ENCODE results near the gene ELP2.
"Not testable (repeated sequence)": the region's sequence is repeated elsewhere in the genome, so short reads cannot be mapped to it uniquely, and the experiment has no call there.

The ELP2 gene

GRCh38 chr18:36129300-36130038 is at the start of gene ELP2, which contains the start of gene SLC39A6:
Gene ELP2 (plus strand): TSS chr18:36129899. CDS start chr18:36129934, 35 bp downstream.
Gene SLC39A6 (minus strand): TSS chr18:36129340. CDS start chr18:36127007, 2,333 bp downstream.
- Histone ChIP-seq H3K9ac (ENCODE audit: low read length in 5 of 5) (peak within 1 kb of the TSS; percentile 92 to 98 (median 97)), H3K9me3 (ENCODE audit: control insufficient read depth in 5 of 5, low read length in 5 of 5) (no peaks in the 10 kb centered on the region), H3K4me1 (ENCODE audit: control insufficient read depth in 5 of 5, insufficient read depth in 5 of 5, low read length in 5 of 5) (peaks cover 12 to 46% (median 38%) of the 10 kb centered on the region in 5 donors), H3K27me3 (ENCODE audit: control insufficient read depth in 5 of 5, insufficient read depth in 4 of 5, low read length in 5 of 5) (no peaks in the 10 kb centered on the region), H3K36me3 (ENCODE audit: control insufficient read depth in 5 of 5, insufficient read depth in 5 of 5, low read length in 5 of 5) (peaks cover 2 to 19% (median 8%) of the 10 kb centered on the region in 5 donors), H3K4me3 (ENCODE audit: low read depth in 1 of 5, low read length in 5 of 5) (peak within 1 kb of the TSS; percentile 90 to 99 (median 98)), H3K27ac (ENCODE audit: low read depth, low read length) (peak within 1 kb of the TSS; percentile 97)

GRCh38 chr18:36081118-36081517 is 48.6 kb upstream of the ELP2 start:
- H3K27ac ChIP-seq (ENCODE audit: low read depth, low read length); H3K4me3 ChIP-seq (ENCODE audit: low read depth in 1 of 5, low read length in 5 of 5); H3K27me3 ChIP-seq (ENCODE audit: control insufficient read depth in 5 of 5, insufficient read depth in 4 of 5, low read length in 5 of 5); H3K36me3 ChIP-seq (ENCODE audit: control insufficient read depth in 5 of 5, insufficient read depth in 5 of 5, low read length in 5 of 5); H3K9ac ChIP-seq (ENCODE audit: low read length in 5 of 5): not testable (repeated sequence)
- H3K9me3 ChIP-seq (ENCODE audit: control insufficient read depth in 5 of 5, low read length in 5 of 5), result peaks cover 0 to 12% (median 4%) of the 10 kb centered on the region in 5 donors
- peaks cover 0 to 15% (median 11%) of the 10 kb centered on the region in 5 donors for H3K4me1 ChIP-seq (ENCODE audit: control insufficient read depth in 5 of 5, insufficient read depth in 5 of 5, low read length in 5 of 5)

GRCh38 chr18:36083729-36084128 is 46.0 kb upstream of the ELP2 start:
- no peak overlapping the region for H3K27ac ChIP-seq (ENCODE audit: low read depth, low read length)
- no peak overlapping the region for H3K9ac ChIP-seq (ENCODE audit: low read length in 5 of 5)
- H3K4me3 ChIP-seq (ENCODE audit: low read depth in 1 of 5, low read length in 5 of 5), result no peak overlapping the region
- no peaks in the 10 kb centered on the region for H3K36me3 ChIP-seq (ENCODE audit: control insufficient read depth in 5 of 5, insufficient read depth in 5 of 5, low read length in 5 of 5)
- H3K4me1 ChIP-seq (ENCODE audit: control insufficient read depth in 5 of 5, insufficient read depth in 5 of 5, low read length in 5 of 5), result peaks cover 0 to 15% (median 12%) of the 10 kb centered on the region in 5 donors
- H3K9me3 ChIP-seq (ENCODE audit: control insufficient read depth in 5 of 5, low read length in 5 of 5), result peaks cover 0 to 12% (median 4%) of the 10 kb centered on the region in 5 donors
- H3K27me3 ChIP-seq (ENCODE audit: control insufficient read depth in 5 of 5, insufficient read depth in 4 of 5, low read length in 5 of 5), result no peaks in the 10 kb centered on the region

GRCh38 chr18:36085195-36085594 is 44.5 kb upstream of the ELP2 start:
- Histone ChIP-seq H3K9ac (ENCODE audit: low read length in 5 of 5) (no peak overlapping the region), H3K4me3 (ENCODE audit: low read depth in 1 of 5, low read length in 5 of 5) (no peak overlapping the region), H3K27me3 (ENCODE audit: control insufficient read depth in 5 of 5, insufficient read depth in 4 of 5, low read length in 5 of 5) (no peaks in the 10 kb centered on the region), H3K4me1 (ENCODE audit: control insufficient read depth in 5 of 5, insufficient read depth in 5 of 5, low read length in 5 of 5) (peaks cover 0 to 6% (median 3%) of the 10 kb centered on the region in 5 donors), H3K27ac (ENCODE audit: low read depth, low read length) (no peak overlapping the region), H3K36me3 (ENCODE audit: control insufficient read depth in 5 of 5, insufficient read depth in 5 of 5, low read length in 5 of 5) (no peaks in the 10 kb centered on the region), H3K9me3 (ENCODE audit: control insufficient read depth in 5 of 5, low read length in 5 of 5) (peaks cover 0 to 9% (median under 1%) of the 10 kb centered on the region in 5 donors)

- no peak overlapping the region for H3K4me3 ChIP-seq (ENCODE audit: low read depth in 1 of 5, low read length in 5 of 5)
- no peak overlapping the region for H3K27ac ChIP-seq (ENCODE audit: low read depth, low read length)
Observed at GRCh38 chr18:36086186-36086585, 43.5 kb upstream of the ELP2 start.

GRCh38 chr18:36088256-36088655 is 41.4 kb upstream of the ELP2 start:
- Histone ChIP-seq H3K9ac (ENCODE audit: low read length in 5 of 5) (no peak overlapping the region), H3K4me1 (ENCODE audit: control insufficient read depth in 5 of 5, insufficient read depth in 5 of 5, low read length in 5 of 5) (peaks cover 0 to 6% (median 3%) of the 10 kb centered on the region in 5 donors), H3K36me3 (ENCODE audit: control insufficient read depth in 5 of 5, insufficient read depth in 5 of 5, low read length in 5 of 5) (no peaks in the 10 kb centered on the region)

More at GRCh38 chr18:36086186-36086585, 43.5 kb upstream of the ELP2 start:
- no peaks in the 10 kb centered on the region for H3K36me3 ChIP-seq (ENCODE audit: control insufficient read depth in 5 of 5, insufficient read depth in 5 of 5, low read length in 5 of 5)
- H3K4me1 ChIP-seq (ENCODE audit: control insufficient read depth in 5 of 5, insufficient read depth in 5 of 5, low read length in 5 of 5), result peaks cover 0 to 6% (median 3%) of the 10 kb centered on the region in 5 donors
- H3K9ac ChIP-seq (ENCODE audit: low read length in 5 of 5), result no peak overlapping the region
- peaks cover 0 to 5% (median 0%) of the 10 kb centered on the region in 5 donors for H3K9me3 ChIP-seq (ENCODE audit: control insufficient read depth in 5 of 5, low read length in 5 of 5)
- H3K27me3 ChIP-seq (ENCODE audit: control insufficient read depth in 5 of 5, insufficient read depth in 4 of 5, low read length in 5 of 5), result no peaks in the 10 kb centered on the region

GRCh38 chr18:36089001-36089400 is 40.7 kb upstream of the ELP2 start:
- no peaks in the 10 kb centered on the region for H3K36me3 ChIP-seq (ENCODE audit: control insufficient read depth in 5 of 5, insufficient read depth in 5 of 5, low read length in 5 of 5)
- no peak overlapping the region for H3K4me3 ChIP-seq (ENCODE audit: low read depth in 1 of 5, low read length in 5 of 5)
- H3K27me3 ChIP-seq (ENCODE audit: control insufficient read depth in 5 of 5, insufficient read depth in 4 of 5, low read length in 5 of 5), result no peaks in the 10 kb centered on the region
- H3K9ac ChIP-seq (ENCODE audit: low read length in 5 of 5), result no peak overlapping the region
- H3K9me3 ChIP-seq (ENCODE audit: control insufficient read depth in 5 of 5, low read length in 5 of 5), result no peaks in the 10 kb centered on the region
- H3K27ac ChIP-seq (ENCODE audit: low read depth, low read length), result no peak overlapping the region
- peaks cover 0 to 6% (median 3%) of the 10 kb centered on the region in 5 donors for H3K4me1 ChIP-seq (ENCODE audit: control insufficient read depth in 5 of 5, insufficient read depth in 5 of 5, low read length in 5 of 5)

More at GRCh38 chr18:36088256-36088655, 41.4 kb upstream of the ELP2 start:
- Histone ChIP-seq H3K9me3 (ENCODE audit: control insufficient read depth in 5 of 5, low read length in 5 of 5) (no peaks in the 10 kb centered on the region), H3K4me3 (ENCODE audit: low read depth in 1 of 5, low read length in 5 of 5) (no peak overlapping the region), H3K27ac (ENCODE audit: low read depth, low read length) (no peak overlapping the region), H3K27me3 (ENCODE audit: control insufficient read depth in 5 of 5, insufficient read depth in 4 of 5, low read length in 5 of 5) (no peaks in the 10 kb centered on the region)

GRCh38 chr18:36092116-36092515 is 37.6 kb upstream of the ELP2 start:
- not testable (repeated sequence) for H3K9me3 ChIP-seq (ENCODE audit: control insufficient read depth in 5 of 5, low read length in 5 of 5); H3K4me1 ChIP-seq (ENCODE audit: control insufficient read depth in 5 of 5, insufficient read depth in 5 of 5, low read length in 5 of 5)

GRCh38 chr18:36094431-36094830 is 35.3 kb upstream of the ELP2 start:
- Histone ChIP-seq H3K27me3 (ENCODE audit: control insufficient read depth in 5 of 5, insufficient read depth in 4 of 5, low read length in 5 of 5) (no peaks in the 10 kb centered on the region), H3K4me3 (ENCODE audit: low read depth in 1 of 5, low read length in 5 of 5) (no peak overlapping the region), H3K9me3 (ENCODE audit: control insufficient read depth in 5 of 5, low read length in 5 of 5) (no peaks in the 10 kb centered on the region), H3K36me3 (ENCODE audit: control insufficient read depth in 5 of 5, insufficient read depth in 5 of 5, low read length in 5 of 5) (no peaks in the 10 kb centered on the region), H3K4me1 (ENCODE audit: control insufficient read depth in 5 of 5, insufficient read depth in 5 of 5, low read length in 5 of 5) (no peaks in the 10 kb centered on the region), H3K27ac (ENCODE audit: low read depth, low read length) (no peak overlapping the region), H3K9ac (ENCODE audit: low read length in 5 of 5) (no peak overlapping the region)

More at GRCh38 chr18:36092116-36092515, 37.6 kb upstream of the ELP2 start:
- not testable (repeated sequence) for H3K36me3 ChIP-seq (ENCODE audit: control insufficient read depth in 5 of 5, insufficient read depth in 5 of 5, low read length in 5 of 5); H3K27me3 ChIP-seq (ENCODE audit: control insufficient read depth in 5 of 5, insufficient read depth in 4 of 5, low read length in 5 of 5); H3K4me3 ChIP-seq (ENCODE audit: low read depth in 1 of 5, low read length in 5 of 5); H3K27ac ChIP-seq (ENCODE audit: low read depth, low read length); H3K9ac ChIP-seq (ENCODE audit: low read length in 5 of 5)

- H3K9ac ChIP-seq (ENCODE audit: low read length in 5 of 5), result no peak overlapping the region
- H3K9me3 ChIP-seq (ENCODE audit: control insufficient read depth in 5 of 5, low read length in 5 of 5), result no peaks in the 10 kb centered on the region
- H3K27ac ChIP-seq (ENCODE audit: low read depth, low read length), result no peak overlapping the region
- no peak overlapping the region for H3K4me3 ChIP-seq (ENCODE audit: low read depth in 1 of 5, low read length in 5 of 5)
- no peaks in the 10 kb centered on the region for H3K36me3 ChIP-seq (ENCODE audit: control insufficient read depth in 5 of 5, insufficient read depth in 5 of 5, low read length in 5 of 5)
- no peaks in the 10 kb centered on the region for H3K27me3 ChIP-seq (ENCODE audit: control insufficient read depth in 5 of 5, insufficient read depth in 4 of 5, low read length in 5 of 5)
- no peaks in the 10 kb centered on the region for H3K4me1 ChIP-seq (ENCODE audit: control insufficient read depth in 5 of 5, insufficient read depth in 5 of 5, low read length in 5 of 5)
Observed at GRCh38 chr18:36095936-36096519, 33.7 kb upstream of the ELP2 start.

Data from subcutaneous abdominal adipose tissue (tissue), 5 donors.